WTC11 (cell line): Measurements from ENCODE around the gene HINFP.

Source experiments
- CTCF ChIP-seq: fragments of 200-600 bp; IDR thresholded peaks from 2 replicates; pipeline ENCODE4 v1.8.0; 2022; ENCODE audit warnings: antibody characterized with exemption
- E2F4 ChIP-seq: sonication (generic); formaldehyde crosslinking; IDR thresholded peaks from 2 replicates; pipeline ENCODE4 v1.8.1; 2022; ENCODE audit warnings: low read depth, mild to moderate bottlenecking, moderate library complexity, missing genetic modification reagents, borderline replicate concordance
- FOXP1 ChIP-seq: sonication (generic); formaldehyde crosslinking; IDR thresholded peaks from 2 replicates; pipeline ENCODE4 v1.8.0; 2022; ENCODE audit warnings: missing genetic modification reagents, mild to moderate bottlenecking, moderate library complexity, borderline replicate concordance
- SP1 ChIP-seq: sonication (generic); formaldehyde crosslinking; conservative IDR thresholded peaks from 2 replicates; pipeline ENCODE4 v1.8.1; 2022; ENCODE audit warnings: missing genetic modification reagents
- STAT6 ChIP-seq: sonication (generic); formaldehyde crosslinking; conservative IDR thresholded peaks from 2 replicates; pipeline ENCODE4 v1.8.1; 2023; ENCODE audit warnings: mild to moderate bottlenecking, low read depth, missing genetic modification reagents, moderate library complexity
- ZBTB43 ChIP-seq: sonication (generic); formaldehyde crosslinking; IDR thresholded peaks from 2 replicates; pipeline ENCODE4 v1.8.1; 2023; ENCODE audit warnings: mild to moderate bottlenecking, missing genetic modification reagents
- ZMAT4 ChIP-seq: fragments of 250-450 bp; sonication (Bioruptor Pico); IDR thresholded peaks from 2 replicates; pipeline ENCODE4 v1.9.0; 2021; ENCODE audit warnings: mild to moderate bottlenecking
- TF ChIP-seq, protein P1 (sequence below): sonication (generic); formaldehyde crosslinking; IDR thresholded peaks from 2 replicates; pipeline ENCODE4 v1.8.1; 2023; ENCODE audit warnings: mild to moderate bottlenecking, moderate library complexity, missing genetic modification reagents
- TF ChIP-seq, protein P2 (sequence below): sonication (generic); formaldehyde crosslinking; IDR thresholded peaks from 2 replicates; pipeline ENCODE4 v1.8.0; 2022; ENCODE audit warnings: mild to moderate bottlenecking, missing genetic modification reagents
- TF ChIP-seq, protein P3 (sequence below): sonication (generic); formaldehyde crosslinking; IDR thresholded peaks from 2 replicates; pipeline ENCODE4 v1.8.0; 2022; ENCODE audit warnings: mild to moderate bottlenecking, missing genetic modification reagents

- TF ChIP-seq SP1 (no peak), CTCF (no peak), E2F4 (no peak), STAT6 (CRISPR knock-in tag) (no peak), ZBTB43 (CRISPR knock-in tag) (no peak), ZMAT4 (CRISPR knock-in tag) (no peak), FOXP1 (CRISPR knock-in tag) (no peak)
- TF ChIP-seq, protein P1, sequence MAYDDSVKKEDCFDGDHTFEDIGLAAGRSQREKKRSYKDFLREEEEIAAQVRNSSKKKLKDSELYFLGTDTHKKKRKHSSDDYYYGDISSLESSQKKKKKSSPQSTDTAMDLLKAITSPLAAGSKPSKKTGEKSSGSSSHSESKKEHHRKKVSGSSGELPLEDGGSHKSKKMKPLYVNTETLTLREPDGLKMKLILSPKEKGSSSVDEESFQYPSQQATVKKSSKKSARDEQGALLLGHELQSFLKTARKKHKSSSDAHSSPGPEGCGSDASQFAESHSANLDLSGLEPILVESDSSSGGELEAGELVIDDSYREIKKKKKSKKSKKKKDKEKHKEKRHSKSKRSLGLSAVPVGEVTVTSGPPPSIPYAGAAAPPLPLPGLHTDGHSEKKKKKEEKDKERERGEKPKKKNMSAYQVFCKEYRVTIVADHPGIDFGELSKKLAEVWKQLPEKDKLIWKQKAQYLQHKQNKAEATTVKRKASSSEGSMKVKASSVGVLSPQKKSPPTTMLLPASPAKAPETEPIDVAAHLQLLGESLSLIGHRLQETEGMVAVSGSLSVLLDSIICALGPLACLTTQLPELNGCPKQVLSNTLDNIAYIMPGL: no peak
- TF ChIP-seq, protein P2, sequence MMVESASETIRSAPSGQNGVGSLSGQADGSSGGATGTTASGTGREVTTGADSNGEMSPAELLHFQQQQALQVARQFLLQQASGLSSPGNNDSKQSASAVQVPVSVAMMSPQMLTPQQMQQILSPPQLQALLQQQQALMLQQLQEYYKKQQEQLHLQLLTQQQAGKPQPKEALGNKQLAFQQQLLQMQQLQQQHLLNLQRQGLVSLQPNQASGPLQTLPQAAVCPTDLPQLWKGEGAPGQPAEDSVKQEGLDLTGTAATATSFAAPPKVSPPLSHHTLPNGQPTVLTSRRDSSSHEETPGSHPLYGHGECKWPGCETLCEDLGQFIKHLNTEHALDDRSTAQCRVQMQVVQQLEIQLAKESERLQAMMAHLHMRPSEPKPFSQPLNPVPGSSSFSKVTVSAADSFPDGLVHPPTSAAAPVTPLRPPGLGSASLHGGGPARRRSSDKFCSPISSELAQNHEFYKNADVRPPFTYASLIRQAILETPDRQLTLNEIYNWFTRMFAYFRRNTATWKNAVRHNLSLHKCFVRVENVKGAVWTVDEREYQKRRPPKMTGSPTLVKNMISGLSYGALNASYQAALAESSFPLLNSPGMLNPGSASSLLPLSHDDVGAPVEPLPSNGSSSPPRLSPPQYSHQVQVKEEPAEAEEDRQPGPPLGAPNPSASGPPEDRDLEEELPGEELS (CRISPR knock-in tag): no peak
- TF ChIP-seq, protein P3, sequence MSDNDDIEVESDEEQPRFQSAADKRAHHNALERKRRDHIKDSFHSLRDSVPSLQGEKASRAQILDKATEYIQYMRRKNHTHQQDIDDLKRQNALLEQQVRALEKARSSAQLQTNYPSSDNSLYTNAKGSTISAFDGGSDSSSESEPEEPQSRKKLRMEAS (CRISPR knock-in tag): no peak
These were observed 4.8 kb upstream of the HINFP start for GRCh38 chr11:119116601-119117000.
